Measurements from ENCODE around the gene SYNJ2.

DNA sequence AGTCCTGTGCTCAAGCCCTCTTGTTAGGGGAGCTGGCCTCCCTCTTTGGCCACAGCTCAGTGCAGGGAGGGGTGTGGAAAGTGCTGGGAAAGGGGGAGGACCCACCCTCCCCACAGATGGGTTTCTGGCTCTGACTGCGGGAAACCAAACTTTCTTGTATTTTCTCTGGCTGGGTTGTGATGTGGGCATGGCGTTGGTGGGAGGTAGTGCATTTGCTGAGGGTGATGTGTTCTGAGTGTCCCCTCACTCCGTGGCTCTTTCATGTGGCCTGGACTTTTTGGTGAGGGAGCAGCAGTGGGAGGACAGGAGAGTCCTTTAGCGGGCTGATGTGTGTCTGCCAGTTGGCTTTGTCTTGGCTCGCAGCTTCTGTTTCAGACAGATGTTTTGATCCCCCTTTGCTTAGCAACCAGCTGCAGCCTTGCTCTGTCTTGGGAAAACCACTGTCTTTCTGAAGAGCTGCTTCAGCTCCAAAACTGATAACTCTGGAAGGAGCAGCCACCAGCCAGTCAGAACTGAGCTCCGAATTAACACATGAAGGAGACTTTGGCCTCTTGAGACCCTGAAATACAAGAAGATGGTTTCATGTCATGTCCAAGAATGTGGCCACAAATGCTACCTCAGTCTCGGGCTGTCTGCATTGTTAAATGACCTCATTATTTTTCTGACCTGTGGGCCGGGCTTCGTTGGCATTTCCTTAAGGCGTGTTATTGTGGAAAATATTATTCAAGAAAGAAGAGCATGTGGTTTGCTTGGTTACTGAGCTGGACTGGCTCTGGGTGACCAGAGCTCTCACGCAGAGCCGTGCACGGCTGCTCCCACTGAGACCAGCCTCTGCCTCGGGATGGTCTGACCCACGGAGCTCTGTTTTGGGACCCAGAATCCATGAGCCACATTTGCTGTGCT, 21.5 kb downstream of the SYNJ2 start:
- no peak for TF ChIP-seq CTCF (IDR thresholded peaks at IDR 0.05)
- no peak for TF ChIP-seq POLR2AphosphoS5 (IDR thresholded peaks at IDR 0.05; ENCODE audit: low read depth, low read length)
- no peak for TF ChIP-seq REST (IDR thresholded peaks at IDR 0.05; ENCODE audit: insufficient read depth in 1 of 2, low read depth in 2 of 2, low read length in 1 of 2)
- TF ChIP-seq SIN3A (IDR thresholded peaks at IDR 0.05; ENCODE audit: borderline replicate concordance, insufficient read depth, low read depth, low read length), result no peak
- TF ChIP-seq TCF7L2 (IDR thresholded peaks at IDR 0.05; ENCODE audit: low read depth, low read length), result no peak
